PC-9 (cell line): ENCODE data around the gene MCF2L.

ENCODE experiments used
- EZH2 ChIP-seq: fragments of 200-600 bp; sonication (generic); IDR thresholded peaks from 2 replicates; pipeline ENCODE4 v1.8.0; 2017; ENCODE audit warnings: antibody characterized with exemption, low read depth
- TF ChIP-seq, protein P1 (sequence below): fragments of 200-600 bp; sonication (generic); conservative IDR thresholded peaks from 2 replicates; pipeline ENCODE4 v1.6.1; 2017; ENCODE audit warnings: mixed run types, antibody characterized with exemption, mild to moderate bottlenecking, moderate library complexity

DNA sequence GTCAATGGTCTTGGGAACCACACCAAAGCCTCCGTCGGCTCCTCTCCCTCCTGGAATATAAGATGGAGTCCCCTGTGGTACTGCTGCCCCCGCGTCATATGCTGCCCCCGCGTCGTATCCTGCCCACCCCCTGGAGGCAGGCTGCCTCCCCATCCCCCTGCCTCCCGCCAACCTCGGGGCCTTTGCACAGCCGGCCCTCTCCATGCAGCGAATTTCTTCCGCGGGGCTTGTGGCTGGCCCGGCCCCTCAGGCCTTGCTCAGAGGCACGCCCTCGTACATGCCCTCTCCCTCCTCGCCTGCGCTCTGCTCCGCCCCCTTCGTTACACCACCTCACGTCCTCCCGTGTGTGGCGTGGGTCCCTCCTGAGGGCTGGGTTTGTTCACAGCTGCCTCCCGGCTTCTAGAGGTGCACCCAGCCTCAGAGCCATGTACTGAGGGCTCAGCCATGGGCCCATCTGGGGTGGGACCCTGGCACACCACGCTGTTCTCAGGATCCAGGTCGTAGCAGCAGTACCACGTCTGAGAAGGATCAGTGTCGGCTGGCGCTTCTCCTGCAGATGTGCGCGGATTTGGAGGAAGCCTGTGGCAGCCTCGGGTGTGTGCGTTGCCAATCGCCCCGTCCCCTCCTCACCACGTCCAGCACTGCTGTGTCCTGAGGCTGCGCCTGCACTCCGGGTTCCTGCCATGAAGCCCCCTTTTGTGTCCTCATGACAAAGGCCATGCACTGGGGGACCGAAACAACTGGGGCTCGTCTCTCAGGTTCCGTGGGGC, 47.7 kb downstream of the MCF2L start:
- TF ChIP-seq, protein P1, sequence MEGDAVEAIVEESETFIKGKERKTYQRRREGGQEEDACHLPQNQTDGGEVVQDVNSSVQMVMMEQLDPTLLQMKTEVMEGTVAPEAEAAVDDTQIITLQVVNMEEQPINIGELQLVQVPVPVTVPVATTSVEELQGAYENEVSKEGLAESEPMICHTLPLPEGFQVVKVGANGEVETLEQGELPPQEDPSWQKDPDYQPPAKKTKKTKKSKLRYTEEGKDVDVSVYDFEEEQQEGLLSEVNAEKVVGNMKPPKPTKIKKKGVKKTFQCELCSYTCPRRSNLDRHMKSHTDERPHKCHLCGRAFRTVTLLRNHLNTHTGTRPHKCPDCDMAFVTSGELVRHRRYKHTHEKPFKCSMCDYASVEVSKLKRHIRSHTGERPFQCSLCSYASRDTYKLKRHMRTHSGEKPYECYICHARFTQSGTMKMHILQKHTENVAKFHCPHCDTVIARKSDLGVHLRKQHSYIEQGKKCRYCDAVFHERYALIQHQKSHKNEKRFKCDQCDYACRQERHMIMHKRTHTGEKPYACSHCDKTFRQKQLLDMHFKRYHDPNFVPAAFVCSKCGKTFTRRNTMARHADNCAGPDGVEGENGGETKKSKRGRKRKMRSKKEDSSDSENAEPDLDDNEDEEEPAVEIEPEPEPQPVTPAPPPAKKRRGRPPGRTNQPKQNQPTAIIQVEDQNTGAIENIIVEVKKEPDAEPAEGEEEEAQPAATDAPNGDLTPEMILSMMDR = no peak
- TF ChIP-seq EZH2 = no peak
